GM12878 (cell line): ENCODE results near the gene PPAN. TPM values are rescaled to one million over a fixed set of nuclear protein-coding genes. Genes with fewer than 3 reads are reported as not detected.

Source experiments
- ATAC-seq: fragments of 200-7000 bp; cut with Tn5 transposase; 3 replicates; pipeline ENCODE4 v1.9.1; 2020; ENCODE audit warnings: mild to moderate bottlenecking, moderate library complexity
- BruUV-seq: library from RNA; stranded (reverse); fragments of 400-500 nt; replicated peaks from 2 replicates; lab custom pipeline; 2021; lab: Mats Ljungman, UMichigan
- CTCF ChIA-PET: fragments of 300-600 bp; sonication (Branson Sonifier 250); formaldehyde crosslinking; extraction: SDS; loops from one replicate; lab custom pipeline; 2021; ENCODE audit warnings: inconsistent platforms; lab: Yijun Ruan, JAX
- POLR2A ChIA-PET: fragments of 350-600 bp; formaldehyde crosslinking; extraction: SDS; loops from one replicate; lab custom pipeline; 2021; ENCODE audit warnings: inconsistent platforms; lab: Charles Lee
- RAD21 ChIA-PET: fragments of 300-600 bp; sonication (Branson Sonifier 250); formaldehyde crosslinking; loops from one replicate; lab custom pipeline; 2023; ENCODE audit warnings: antibody characterized with exemption; ENCODE audit not compliant: unreplicated experiment; lab: Charles Lee
- SMC1A ChIA-PET: fragments of 300-600 bp; sonication (Branson Sonifier 250); formaldehyde crosslinking; loops from one replicate; lab custom pipeline; 2023; ENCODE audit not compliant: unreplicated experiment, uncharacterized antibody; lab: Charles Lee
- DNase-seq: peaks from one replicate; pipeline ENCODE4 v3.0.0-alpha.2; 2011; ENCODE audit warnings: low read depth, low spot score
- FAIRE-seq: peaks from 3 replicates; lab custom pipeline; 2011; peaks lifted over from hg19 to GRCh38; lab: Jason Lieb, UNC
- H2AFZ ChIP-seq: 2 replicates; pipeline ENCODE4 v1.6.0; 2011; ENCODE audit warnings: low read depth, low read length, control low read depth; ENCODE audit not compliant: control insufficient read depth
- H3K27ac ChIP-seq: 2 replicates; pipeline ENCODE4 v1.5.1; 2011; ENCODE audit warnings: control low read depth; ENCODE audit not compliant: control insufficient read depth, insufficient read depth
- H3K27me3 ChIP-seq, 2 experiments: replicated peaks in 1 of 2; 2 replicates each; pipeline versions ENCODE4 v1.6.0 to v1.6.1; 2011; ENCODE audit warnings: low read length in 1 of 2; ENCODE audit not compliant: control insufficient read depth in 2 of 2, insufficient read depth in 2 of 2
- H3K36me3 ChIP-seq, 2 experiments: 2 replicates each; pipeline ENCODE4 v1.5.1; 2011; ENCODE audit warnings: low read length in 1 of 2; ENCODE audit not compliant: control insufficient read depth in 2 of 2, insufficient read depth in 2 of 2
- H3K4me1 ChIP-seq: 2 replicates; pipeline ENCODE4 v1.6.1; 2011; ENCODE audit warnings: mild to moderate bottlenecking, low read length, moderate library complexity, mixed read lengths; ENCODE audit not compliant: control insufficient read depth, insufficient read depth
- H3K4me2 ChIP-seq: 2 replicates; pipeline ENCODE4 v1.6.0; 2011; ENCODE audit warnings: control low read depth; ENCODE audit not compliant: control insufficient read depth, insufficient read depth
- H3K4me3 ChIP-seq: fragments of 200-600 bp; sonication (generic); 2 replicates; pipeline ENCODE4 v1.5.1; 2016
- H3K79me2 ChIP-seq: 2 replicates; pipeline ENCODE4 v1.6.0; 2011; ENCODE audit warnings: low read length; ENCODE audit not compliant: control insufficient read depth, insufficient read depth
- H3K9ac ChIP-seq: 2 replicates; pipeline ENCODE4 v1.8.0; 2011; ENCODE audit warnings: low read length, control low read depth, mixed read lengths; ENCODE audit not compliant: control insufficient read depth, insufficient read depth
- H3K9me3 ChIP-seq: replicated peaks from 3 replicates; pipeline ENCODE4 v1.5.1; 2011; ENCODE audit warnings: mild to moderate bottlenecking, low read length; ENCODE audit not compliant: control insufficient read depth, insufficient read depth
- H4K20me1 ChIP-seq: 2 replicates; pipeline ENCODE4 v1.6.0; 2011; ENCODE audit not compliant: control insufficient read depth, insufficient read depth
- BHLHE40 ChIP-seq, 2 experiments: fragments of 450-650 bp in 1 of 2; IDR thresholded peaks; 2 replicates each; pipeline ENCODE4 v1.6.1; 2011 to 2017; ENCODE audit warnings: low read depth in 2 of 2, borderline replicate concordance in 1 of 2, improper control_type of control experiment in 1 of 2, low read length in 1 of 2, mild to moderate bottlenecking in 1 of 2
- CEBPB ChIP-seq, 2 experiments: fragments of 150-350 bp in 1 of 2; IDR thresholded peaks; 2 replicates each; pipeline ENCODE4 v1.6.1; 2012 to 2014; ENCODE audit warnings: low read depth in 2 of 2, low read length in 2 of 2, borderline replicate concordance in 1 of 2, inconsistent platforms in 1 of 2
- CREM ChIP-seq: IDR thresholded peaks from 2 replicates; pipeline ENCODE4 v1.6.1; 2014; ENCODE audit warnings: antibody characterized with exemption, low read depth
- HDAC2 ChIP-seq: fragments of 200-600 bp; sonication (generic); IDR thresholded peaks from 2 replicates; pipeline ENCODE4 v1.6.1; 2017
- IKZF1 ChIP-seq: fragments of 450-650 bp; conservative IDR thresholded peaks from 2 replicates; pipeline ENCODE4 v1.6.1; 2017; ENCODE audit warnings: antibody characterized with exemption, mild to moderate bottlenecking
- IRF4 ChIP-seq: IDR thresholded peaks from 2 replicates; pipeline ENCODE4 v1.6.1; 2011; ENCODE audit warnings: low read depth, low read length
- JUND ChIP-seq: IDR thresholded peaks from 2 replicates; pipeline ENCODE4 v1.6.1; 2012; ENCODE audit warnings: low read depth, mild to moderate bottlenecking, low read length, improper control_type of control experiment, moderate library complexity
- KLF5 ChIP-seq: fragments of 450-650 bp; IDR thresholded peaks from 2 replicates; pipeline ENCODE4 v1.6.1; 2014; ENCODE audit warnings: mild to moderate bottlenecking; ENCODE audit not compliant: partially characterized antibody
- MEF2B ChIP-seq: fragments of 450-650 bp; IDR thresholded peaks from 2 replicates; pipeline ENCODE4 v1.6.1; 2018; ENCODE audit warnings: mild to moderate bottlenecking, moderate library complexity; ENCODE audit not compliant: partially characterized antibody, poor library complexity, severe bottlenecking
- POLR2AphosphoS5 ChIP-seq: IDR thresholded peaks from 2 replicates; pipeline ENCODE4 v1.6.1; 2011; ENCODE audit warnings: mild to moderate bottlenecking, low read length, inconsistent platforms
- RFX5 ChIP-seq: IDR thresholded peaks from 2 replicates; pipeline ENCODE4 v1.6.1; 2011; ENCODE audit warnings: low read depth, low read length, improper control_type of control experiment
- TAF1 ChIP-seq: IDR thresholded peaks from 2 replicates; pipeline ENCODE4 v1.6.1; 2011; ENCODE audit warnings: mild to moderate bottlenecking, low read depth, low read length, borderline replicate concordance
- USF1 ChIP-seq: IDR thresholded peaks from 2 replicates; pipeline ENCODE4 v1.6.1; 2011; ENCODE audit warnings: borderline replicate concordance, low read depth, mild to moderate bottlenecking, moderate library complexity, mixed read lengths, low read length; ENCODE audit not compliant: insufficient read depth; ENCODE audit errors: extremely low read length
- ZBTB40 ChIP-seq: fragments of 450-650 bp; IDR thresholded peaks from 2 replicates; pipeline ENCODE4 v1.6.1; 2016; ENCODE audit warnings: mild to moderate bottlenecking, moderate library complexity, borderline replicate concordance
- WGBS: methylation state at CpG from one replicate; pipeline ENCODE4 v1.1.6; 2016; ENCODE audit warnings: low lambda C conversion rate; ENCODE audit not compliant: insufficient replicate concordance, insufficient coverage; ENCODE audit errors: missing lambda C conversion rate; 5-methylcytosine and 5-hydroxymethylcytosine counted together
- in situ Hi-C: fragments of 300-500 bp; cut with MboI; formaldehyde crosslinking; loops from 9 replicates; pipeline ENCODE4 v1.14.3; 2018; ENCODE audit warnings: mixed read lengths
- intact Hi-C: fragments of 100-400 bp; cut with micrococcal nuclease; formaldehyde crosslinking; loops from one replicate; pipeline ENCODE4 v1.14.2; 2022; ENCODE audit not compliant: unreplicated experiment
- polyA plus RNA-seq, 11 experiments: library from polyadenylated mRNA; depleted of rRNA in 4 of 11; unstranded in 6 of 11; stranded (reverse) in 5 of 11; fragments of >200 nt; fragmentation: Nextera tagmentation in 4 of 11; fragmentation: Illumina TruSeq in 1 of 11; extraction: Ambion mirVana in 4 of 11; extraction: Trizol in 1 of 11; gene quantifications; 1 replicate in 1 of 11; 2 replicates in 10 of 11; pipeline versions ENCODE4 v1.2.1 to v1.2.3, GENCODE V29; 2011 to 2016; ENCODE audit warnings: inconsistent platforms in 2 of 11, missing spikeins in 2 of 11, low read depth in 1 of 11
- total RNA-seq, 4 experiments: library from RNA; depleted of rRNA in 3 of 4; stranded (reverse); fragments of >200 nt in 3 of 4; fragmentation: Illumina TruSeq in 1 of 4; extraction: Trizol in 1 of 4; gene quantifications; 2 replicates each; pipeline versions ENCODE4 v1.2.1 to v1.2.3, GENCODE V29; 2013 to 2021

PPAN gene
- total and polyA plus RNA-seq, 10 of the 15 experiments (the other 5 are each of a cell fraction or from before 2014, with no cell fraction given): 2.1 to 171 (median 108) TPM

GRCh38 chr19:10100163-10100785 lies 5.9 kb upstream of the PPAN start:
- 62% methylated on average over 5 of the region's 5 CpGs for WGBS
- Histone ChIP-seq H3K27ac (peak overlapping the region; percentile 100), H3K9me3 (no peaks in the 10 kb centered on the region; the same call in 2 of the 3 replicates), H3K4me3 (peak overlapping the region; percentile 59), H3K4me1 (peaks cover 48% of the 10 kb centered on the region), H3K9ac (peak overlapping the region; percentile 99), H3K79me2 (peaks cover 9% of the 10 kb centered on the region), H2AFZ (no peak overlapping the region), H3K4me2 (peak overlapping the region; percentile 78), H3K36me3 (no peaks in the 10 kb centered on the region; a peak in 1 of 4 replicates), H3K27me3 (no peaks in the 10 kb centered on the region), H4K20me1 (no peaks in the 10 kb centered on the region)
- ATAC-seq (no peak), DNase-seq (no peak), FAIRE-seq (no peak)
- RAD21 ChIA-PET: interaction anchor here (0.6 to 9.6 kb wide), 6 partner anchors 8 to 201 kb away, joined by 3 to 166 read pairs (median 5); partner anchors contain the start of gene P2RY11
- SMC1A ChIA-PET: interaction anchor here (0.8 to 11.1 kb wide), 5 partner anchors 12 to 150 kb away, joined by 3 to 150 read pairs (median 4); partner anchors contain the start of gene P2RY11
- POLR2A ChIA-PET: interaction anchor here (0.6 to 1.7 kb wide), 7 partner anchors 9 to 152 kb away, joined by 3 to 8 read pairs (median 4); partner anchors contain the start of genes MRPL4 and P2RY11
- in situ Hi-C loops: loop anchor here (5.0 kb wide), 1 partner anchor 137 kb away; no protein-coding TSS in a partner anchor
- no TSS peak for BruUV-seq
- intact Hi-C loops: loop anchor here (10.0 kb wide), 1 partner anchor 285 kb away; the partner anchor contains the start of gene TYK2
- TF ChIP-seq CREM: no peak
- peak; percentile 50; the same call in 1 of the 2 replicates for TF ChIP-seq POLR2AphosphoS5
- no peak for TF ChIP-seq KLF5
- TF ChIP-seq CEBPB (IDR thresholded peaks at IDR 0.05; ENCODE audit: borderline replicate concordance in 1 of 2, low read depth in 2 of 2, low read length in 2 of 2): no peak
- no peak for TF ChIP-seq MEF2B
- peak; percentile 26; the same call in 1 of the 2 replicates for TF ChIP-seq IKZF1
- TF ChIP-seq BHLHE40 (IDR thresholded peaks at IDR 0.05; ENCODE audit: borderline replicate concordance in 1 of 2, low read depth in 2 of 2, low read length in 1 of 2): no peak
- no peak for TF ChIP-seq IRF4
- no peak for TF ChIP-seq JUND
- no peak for TF ChIP-seq HDAC2
- TF ChIP-seq TAF1: no peak
- no peak for TF ChIP-seq RFX5
- TF ChIP-seq USF1: no peak
- TF ChIP-seq ZBTB40: no peak
- CTCF ChIA-PET: interaction anchor here (0.6 to 9.5 kb wide), 11 partner anchors 10 to 171 kb away, joined by 3 to 171 read pairs (median 4); partner anchors contain the start of genes EIF3G, ICAM1, MRPL4 and P2RY11
